BE2C (cell line): ENCODE measurements around the gene PRSS48.
"Not testable (repeated sequence)": the region's sequence is repeated elsewhere in the genome, so short reads cannot be mapped to it uniquely, and the experiment has no call there.

Source experiments
- DNase-seq: peaks from one replicate; pipeline ENCODE4 v3.0.0-alpha.2; 2020
- H3K27me3 ChIP-seq: fragments of 250-450 bp; sonication (Bioruptor Pico); 2 replicates; pipeline ENCODE4 v1.5.1; 2020; ENCODE audit warnings: mild to moderate bottlenecking
- H3K36me3 ChIP-seq: fragments of 250-450 bp; sonication (Bioruptor Pico); 2 replicates; pipeline ENCODE4 v1.5.1; 2020; ENCODE audit warnings: mild to moderate bottlenecking
- H3K4me1 ChIP-seq: fragments of 250-450 bp; sonication (Bioruptor Pico); 2 replicates; pipeline ENCODE4 v1.5.1; 2020
- H3K4me3 ChIP-seq: 2 replicates; pipeline ENCODE4 v1.5.1; 2011; ENCODE audit warnings: low read depth, low read length
- H3K9me3 ChIP-seq: fragments of 250-450 bp; sonication (Bioruptor Pico); 2 replicates; pipeline ENCODE4 v1.5.1; 2020
- TF ChIP-seq, protein P1 (sequence below): IDR thresholded peaks from 2 replicates; pipeline ENCODE4 v1.5.1; 2012; ENCODE audit warnings: mild to moderate bottlenecking, low read depth, low read length

The PRSS48 gene

DNA sequence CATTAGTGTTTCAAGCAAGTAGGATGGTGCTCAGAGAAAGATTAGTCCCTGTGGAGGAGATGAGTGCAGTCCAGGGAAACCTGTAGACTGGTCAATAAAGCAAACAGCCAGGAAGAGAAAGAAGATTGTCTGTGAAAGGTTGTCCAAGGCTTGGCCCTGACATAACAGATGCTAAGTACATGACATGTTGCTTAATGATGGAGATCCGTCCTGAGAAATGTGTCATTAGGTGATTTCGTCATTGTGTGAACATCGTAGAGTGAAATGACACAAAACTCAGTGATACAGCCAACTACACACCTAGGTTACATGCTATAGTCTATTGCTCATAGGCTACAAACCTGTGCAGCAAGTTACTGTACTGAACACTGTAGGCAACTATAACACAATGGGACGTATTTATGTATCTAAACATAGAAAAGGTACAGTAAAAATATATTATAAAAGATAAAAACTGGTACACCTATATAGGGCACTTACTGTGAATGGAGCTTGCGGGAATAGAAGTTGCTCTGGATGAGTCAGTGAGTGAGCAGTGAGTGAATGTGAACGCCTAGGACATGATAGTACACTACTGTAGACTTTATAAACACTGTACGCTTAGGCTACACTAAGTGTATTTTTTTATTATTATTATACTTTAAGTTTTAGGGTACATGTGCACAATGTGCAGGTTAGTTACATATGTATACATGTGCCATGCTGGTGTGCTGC is 9.0 kb upstream of the PRSS48 start:
- H3K36me3 ChIP-seq = no peaks in the 10 kb centered on the region

DNA sequence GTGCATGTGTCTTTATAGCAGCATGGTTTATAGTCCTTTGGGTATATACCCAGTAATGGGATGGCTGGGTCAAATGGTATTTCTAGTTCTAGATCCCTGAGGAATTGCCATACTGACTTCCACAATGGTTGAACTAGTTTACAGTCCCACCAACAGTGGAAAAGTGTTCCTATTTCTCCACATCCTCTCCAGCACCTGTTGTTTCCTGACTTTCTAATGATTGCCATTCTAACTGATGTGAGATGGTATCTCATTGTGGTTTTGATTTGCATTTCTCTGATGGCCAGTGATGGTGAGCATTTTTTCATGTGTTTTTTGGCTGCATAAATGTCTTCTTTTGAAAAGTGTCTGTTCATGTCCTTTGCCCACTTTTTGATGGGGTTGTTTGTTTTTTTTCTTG is 8.1 kb upstream of the PRSS48 start:
- H3K4me3 ChIP-seq, DNase-seq, H3K4me1 ChIP-seq, H3K36me3 ChIP-seq, H3K9me3 ChIP-seq, H3K27me3 ChIP-seq: not testable (repeated sequence)

More for the DNA sequence above, 9.0 kb upstream of the PRSS48 start:
- no peak for DNase-seq
- H3K27me3 ChIP-seq = no peaks in the 10 kb centered on the region
- H3K4me1 ChIP-seq = no peaks in the 10 kb centered on the region
- no peak overlapping the region for H3K4me3 ChIP-seq
- TF ChIP-seq, protein P1, sequence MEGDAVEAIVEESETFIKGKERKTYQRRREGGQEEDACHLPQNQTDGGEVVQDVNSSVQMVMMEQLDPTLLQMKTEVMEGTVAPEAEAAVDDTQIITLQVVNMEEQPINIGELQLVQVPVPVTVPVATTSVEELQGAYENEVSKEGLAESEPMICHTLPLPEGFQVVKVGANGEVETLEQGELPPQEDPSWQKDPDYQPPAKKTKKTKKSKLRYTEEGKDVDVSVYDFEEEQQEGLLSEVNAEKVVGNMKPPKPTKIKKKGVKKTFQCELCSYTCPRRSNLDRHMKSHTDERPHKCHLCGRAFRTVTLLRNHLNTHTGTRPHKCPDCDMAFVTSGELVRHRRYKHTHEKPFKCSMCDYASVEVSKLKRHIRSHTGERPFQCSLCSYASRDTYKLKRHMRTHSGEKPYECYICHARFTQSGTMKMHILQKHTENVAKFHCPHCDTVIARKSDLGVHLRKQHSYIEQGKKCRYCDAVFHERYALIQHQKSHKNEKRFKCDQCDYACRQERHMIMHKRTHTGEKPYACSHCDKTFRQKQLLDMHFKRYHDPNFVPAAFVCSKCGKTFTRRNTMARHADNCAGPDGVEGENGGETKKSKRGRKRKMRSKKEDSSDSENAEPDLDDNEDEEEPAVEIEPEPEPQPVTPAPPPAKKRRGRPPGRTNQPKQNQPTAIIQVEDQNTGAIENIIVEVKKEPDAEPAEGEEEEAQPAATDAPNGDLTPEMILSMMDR = no peak
- no peaks in the 10 kb centered on the region for H3K9me3 ChIP-seq

DNA sequence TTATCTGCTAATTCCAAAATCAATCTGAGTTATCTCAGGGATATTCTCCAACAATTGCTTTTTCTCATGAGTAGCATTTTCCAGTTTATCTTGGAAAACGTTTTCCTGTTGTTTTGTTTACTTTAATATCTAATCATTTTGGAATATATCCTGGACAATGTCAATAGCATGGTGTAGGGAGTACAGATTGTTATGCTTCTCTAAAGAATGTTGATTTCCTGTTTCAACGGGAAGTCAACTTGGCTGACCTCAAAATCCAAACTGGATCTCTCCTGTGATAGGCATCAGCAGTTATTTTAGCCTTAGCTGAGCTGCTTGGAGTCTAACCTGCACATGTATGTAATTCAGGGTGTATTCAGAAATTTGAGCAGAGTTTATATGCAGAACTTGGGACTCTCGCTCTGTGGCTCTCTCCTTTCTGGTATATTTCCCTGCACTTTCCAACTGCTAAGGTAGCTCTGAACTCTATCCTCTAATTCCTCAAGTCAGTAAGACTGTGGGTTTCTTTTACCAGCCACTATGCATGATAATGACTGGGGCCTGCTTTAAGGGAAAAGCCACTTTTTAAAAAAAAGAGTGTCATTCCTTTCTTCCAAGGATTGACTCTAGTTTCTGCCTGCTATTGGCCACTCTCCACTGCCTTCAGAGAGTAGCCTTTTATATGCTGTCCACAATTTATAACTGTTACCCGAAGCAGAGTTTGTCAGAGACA is 7.7 kb downstream of the PRSS48 start:
- H3K4me1 ChIP-seq = no peaks in the 10 kb centered on the region
- no peaks in the 10 kb centered on the region for H3K36me3 ChIP-seq
- no peak for DNase-seq
- TF ChIP-seq, protein P1 = no peak
- H3K4me3 ChIP-seq = no peak overlapping the region
- H3K9me3 ChIP-seq = no peaks in the 10 kb centered on the region
- no peaks in the 10 kb centered on the region for H3K27me3 ChIP-seq

DNA sequence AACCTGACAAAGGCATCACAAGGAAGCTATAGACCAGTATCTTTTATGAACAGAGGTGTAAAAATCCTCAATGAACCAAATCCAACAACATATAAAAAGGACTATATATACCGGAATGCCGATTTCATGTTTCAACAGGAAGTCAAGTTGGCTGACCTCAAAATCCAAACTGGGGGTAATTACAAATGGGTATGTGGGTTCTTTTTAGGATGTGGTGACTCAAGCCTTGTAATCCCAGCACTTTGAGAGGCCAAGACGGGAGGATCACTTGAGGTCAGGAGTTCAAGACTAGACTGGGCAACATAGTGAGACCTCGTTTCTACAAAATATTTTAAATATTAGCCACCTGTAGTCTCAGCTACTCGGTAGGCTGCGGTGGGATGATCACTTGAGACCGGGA is 10.4 kb downstream of the PRSS48 start:
- Histone ChIP-seq H3K9me3 (no peaks in the 10 kb centered on the region), H3K27me3 (no peaks in the 10 kb centered on the region), H3K4me1 (no peaks in the 10 kb centered on the region), H3K36me3 (no peaks in the 10 kb centered on the region), H3K4me3 (no peak overlapping the region)
- TF ChIP-seq, protein P1 = no peak
- DNase-seq = no peak

DNA sequence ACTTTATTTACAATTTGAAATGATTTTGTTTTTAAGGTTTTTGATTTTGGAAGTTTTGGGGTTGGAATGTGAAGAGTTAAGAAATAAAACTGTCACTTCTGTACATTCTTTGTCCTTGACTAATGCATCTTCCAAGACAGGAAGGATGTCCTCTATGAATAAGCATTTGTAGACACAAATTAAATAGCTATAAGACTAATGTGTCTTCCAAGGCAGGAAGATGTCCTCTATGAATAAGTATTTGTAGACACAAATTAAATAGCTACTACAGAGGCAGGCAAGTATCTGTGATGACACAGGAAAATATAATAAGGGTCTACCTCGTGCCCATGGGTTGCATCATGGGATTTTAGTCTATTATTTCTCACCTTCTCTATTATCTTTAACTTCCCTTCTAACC is 14.5 kb downstream of the PRSS48 start:
- TF ChIP-seq, protein P1 = no peak

DNA sequence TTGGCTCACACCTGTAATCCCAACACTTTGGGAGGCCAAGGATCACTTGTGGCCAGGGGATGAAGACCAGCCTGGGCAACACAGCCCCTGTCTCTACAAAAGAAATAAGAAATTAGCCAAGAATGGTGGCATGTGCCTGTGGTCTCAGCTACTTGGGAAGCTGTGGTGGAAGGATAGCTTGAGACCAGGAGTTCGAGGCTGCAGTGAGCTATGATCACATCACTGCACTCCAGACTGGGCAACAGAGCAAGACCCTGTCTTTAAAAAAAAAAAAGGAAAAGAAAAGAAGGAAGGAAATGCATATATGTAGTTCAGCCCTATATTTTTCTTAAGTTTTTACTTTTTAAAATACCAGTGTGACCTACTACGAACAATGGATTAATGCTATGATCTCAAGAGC is 15.1 kb downstream of the PRSS48 start:
- H3K4me3 ChIP-seq = no peak overlapping the region
- no peaks in the 10 kb centered on the region for H3K9me3 ChIP-seq
- no peak for DNase-seq
- no peaks in the 10 kb centered on the region for H3K36me3 ChIP-seq
- TF ChIP-seq, protein P1 = no peak
- H3K4me1 ChIP-seq = no peaks in the 10 kb centered on the region
- no peaks in the 10 kb centered on the region for H3K27me3 ChIP-seq

More for the DNA sequence above, 14.5 kb downstream of the PRSS48 start:
- no peak for DNase-seq
- no peak overlapping the region for H3K4me3 ChIP-seq
- no peaks in the 10 kb centered on the region for H3K27me3 ChIP-seq
- H3K36me3 ChIP-seq = no peaks in the 10 kb centered on the region
- no peaks in the 10 kb centered on the region for H3K9me3 ChIP-seq
- H3K4me1 ChIP-seq = no peaks in the 10 kb centered on the region
